ENCODE results near the gene NDOR1.

Gene NDOR1

GRCh38 chr9:137205126-137206069 is at the start of gene NDOR1, which contains the start of gene TMEM203:
Gene NDOR1 (plus strand): TSS chr9:137205700. CDS start chr9:137205778, 78 bp downstream.
Gene TMEM203 (minus strand): TSS chr9:137205648. CDS start chr9:137205414, 234 bp downstream.
- Mint-ChIP-seq H3K9me3 (no peaks in the 10 kb centered on the region), H3K4me1 (peaks cover 18% of the 10 kb centered on the region), H3K27me3 (ENCODE audit: low read depth) (peaks cover 4% of the 10 kb centered on the region), H3K4me3 (peak within 1 kb of the TSS; percentile 94 to 96 (median 95)), H3K36me3 (ENCODE audit: low read depth) (peaks cover 9% of the 10 kb centered on the region), H3K27ac (peak within 1 kb of the TSS; percentile 40 to 82 (median 79))
- TF ChIP-seq CTCF (IDR thresholded peaks at IDR 0.05; ENCODE audit: unreplicated experiment in 3 of 3) = no peak

- no peak overlapping the region for H3K27ac Mint-ChIP-seq
- no peak for TF ChIP-seq CTCF (IDR thresholded peaks at IDR 0.05; ENCODE audit: unreplicated experiment in 3 of 3)
- no peaks in the 10 kb centered on the region for H3K36me3 Mint-ChIP-seq (ENCODE audit: low read depth)
- H3K9me3 Mint-ChIP-seq = no peaks in the 10 kb centered on the region
- H3K27me3 Mint-ChIP-seq (ENCODE audit: low read depth) = peaks cover 76% of the 10 kb centered on the region
- H3K4me3 Mint-ChIP-seq = no peak overlapping the region
- H3K4me1 Mint-ChIP-seq = no peaks in the 10 kb centered on the region
Measured at GRCh38 chr9:137156567-137157375, 48.7 kb upstream of the NDOR1 start.

GRCh38 chr9:137157618-137158415 is 47.7 kb upstream of the NDOR1 start:
- Mint-ChIP-seq H3K36me3 (ENCODE audit: low read depth) (no peaks in the 10 kb centered on the region), H3K4me3 (no peak overlapping the region), H3K27ac (no peak overlapping the region), H3K27me3 (ENCODE audit: low read depth) (peaks cover 79% of the 10 kb centered on the region), H3K9me3 (no peaks in the 10 kb centered on the region), H3K4me1 (no peaks in the 10 kb centered on the region)
- no peak for TF ChIP-seq CTCF (IDR thresholded peaks at IDR 0.05; ENCODE audit: unreplicated experiment in 3 of 3)

GRCh38 chr9:137158625-137159024 is 46.9 kb upstream of the NDOR1 start:
- no peak for TF ChIP-seq CTCF (IDR thresholded peaks at IDR 0.05; ENCODE audit: unreplicated experiment in 3 of 3)
- Mint-ChIP-seq H3K4me1 (no peaks in the 10 kb centered on the region), H3K27me3 (ENCODE audit: low read depth) (peaks cover 87% of the 10 kb centered on the region), H3K36me3 (ENCODE audit: low read depth) (no peaks in the 10 kb centered on the region), H3K27ac (no peak overlapping the region), H3K9me3 (no peaks in the 10 kb centered on the region), H3K4me3 (no peak overlapping the region)

GRCh38 chr9:137159105-137160053 is 46.1 kb upstream of the NDOR1 start:
- Mint-ChIP-seq H3K36me3 (ENCODE audit: low read depth) (no peaks in the 10 kb centered on the region), H3K4me1 (no peaks in the 10 kb centered on the region), H3K9me3 (no peaks in the 10 kb centered on the region), H3K4me3 (no peak overlapping the region), H3K27ac (no peak overlapping the region), H3K27me3 (ENCODE audit: low read depth) (peaks cover 93% of the 10 kb centered on the region)
- TF ChIP-seq CTCF (IDR thresholded peaks at IDR 0.05; ENCODE audit: unreplicated experiment in 3 of 3) = no peak
